Activated CD8-positive, alpha-beta T cell treated with anti-CD3 and anti-CD28 coated beads, Interleukin-2, amount 10 ng/mL, durations not matched to agents 7 days and 5 days (primary cell): ENCODE results near the gene MTX1. TPM values are rescaled to one million over a fixed set of nuclear protein-coding genes. Genes with fewer than 3 reads are reported as not detected.
"Not testable (repeated sequence)": the region's sequence is repeated elsewhere in the genome, so short reads cannot be mapped to it uniquely, and the experiment has no call there.

Experiments used
- ATAC-seq: fragments of 150-1000 bp; cut with Tn5 transposase; one replicate; pipeline ENCODE4 v1.10.0; 2021; ENCODE audit warnings: moderate library complexity
- CTCF ChIA-PET: fragments of 350-600 bp; sonication (Branson Sonifier 250); formaldehyde crosslinking; loops from one replicate; lab custom pipeline; 2021; ENCODE audit warnings: antibody characterized with exemption; lab: Charles Lee
- POLR2A ChIA-PET: fragments of 350-600 bp; sonication (Branson Sonifier 250); formaldehyde crosslinking; loops from one replicate; lab custom pipeline; 2021; ENCODE audit warnings: antibody characterized with exemption; lab: Charles Lee
- DNase-seq: peaks from one replicate; pipeline ENCODE4 v3.0.0-alpha.2; 2020
- H3K27ac Mint-ChIP-seq: one replicate; pipeline ENCODE4 v1.8.0; 2021; ENCODE audit warnings: mild to moderate bottlenecking, mixed read lengths
- H3K27me3 Mint-ChIP-seq: one replicate; pipeline ENCODE4 v1.8.0; 2021; ENCODE audit warnings: low read depth, mixed read lengths
- H3K36me3 Mint-ChIP-seq: one replicate; pipeline ENCODE4 v1.8.0; 2021; ENCODE audit warnings: low read depth, mixed read lengths
- H3K4me1 Mint-ChIP-seq: one replicate; pipeline ENCODE4 v1.8.0; 2021; ENCODE audit warnings: low read depth, mixed read lengths
- H3K4me3 Mint-ChIP-seq: one replicate; pipeline ENCODE4 v1.8.0; 2021; ENCODE audit warnings: mild to moderate bottlenecking, mixed read lengths
- H3K9me3 Mint-ChIP-seq: one replicate; pipeline ENCODE4 v1.8.0; 2022; ENCODE audit warnings: mixed read lengths; ENCODE audit not compliant: insufficient read depth
- total RNA-seq, 2 experiments: library from RNA; stranded (reverse); gene quantifications; one replicate each; pipeline ENCODE4 v1.2.3, GENCODE V29; 2021

The MTX1 gene
- total RNA-seq, 2 experiments from 2014 or later: 43.0 to 46.3 TPM

DNA sequence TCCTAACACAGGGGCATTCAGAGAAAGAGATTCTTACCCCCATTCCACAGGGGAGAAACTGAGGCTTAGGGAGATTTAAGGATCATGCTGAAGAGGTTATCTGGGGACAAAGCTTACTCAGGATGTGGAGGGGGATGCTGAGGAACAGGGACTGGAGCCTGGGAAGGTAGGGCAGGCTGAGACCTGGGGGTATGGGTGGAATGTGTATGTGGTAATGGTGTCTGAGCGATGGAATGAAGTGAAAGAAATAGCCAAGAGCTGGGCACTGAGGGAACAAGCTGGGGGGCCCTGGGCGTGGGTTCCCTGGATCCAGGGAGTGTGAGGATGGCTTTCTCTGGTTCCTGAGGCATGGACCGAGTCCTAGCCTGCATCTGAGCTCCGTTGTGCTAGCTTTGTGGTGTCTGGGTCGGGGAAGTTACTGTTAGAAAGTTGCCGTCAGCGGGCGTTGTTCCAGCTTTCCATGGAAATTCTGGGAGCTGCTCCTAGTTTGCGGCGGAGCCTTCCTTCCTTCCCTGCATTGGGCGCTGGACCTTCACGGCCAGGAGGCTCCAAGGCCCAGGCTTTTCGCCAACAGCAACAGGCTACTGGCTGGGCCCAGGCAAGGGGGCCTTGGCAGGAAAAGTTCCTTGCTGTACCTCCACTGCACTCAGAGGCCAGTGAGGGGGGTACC lies 3.0 kb downstream of the MTX1 start:
- H3K27ac Mint-ChIP-seq, DNase-seq, H3K4me3 Mint-ChIP-seq, ATAC-seq, H3K36me3 Mint-ChIP-seq, CTCF ChIA-PET, H3K27me3 Mint-ChIP-seq, H3K9me3 Mint-ChIP-seq, POLR2A ChIA-PET: not testable (repeated sequence)
- peaks cover 34% of the 10 kb centered on the region for H3K4me1 Mint-ChIP-seq

DNA sequence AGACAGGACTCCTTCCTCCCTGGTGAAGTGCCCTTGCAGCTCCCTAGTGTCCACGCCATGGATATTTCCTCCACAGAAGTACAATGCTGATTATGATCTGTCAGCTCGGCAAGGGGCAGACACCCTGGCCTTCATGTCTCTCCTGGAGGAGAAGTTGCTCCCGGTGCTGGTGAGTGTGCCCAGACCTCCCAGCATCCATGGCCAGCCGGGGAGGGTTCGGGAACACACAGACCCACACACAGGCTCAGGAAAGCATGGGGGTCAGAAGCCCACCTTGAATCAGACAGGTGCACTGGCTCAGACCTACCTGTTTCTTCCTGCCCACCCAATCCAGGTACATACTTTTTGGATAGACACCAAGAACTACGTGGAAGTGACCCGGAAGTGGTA lies 3.6 kb downstream of the MTX1 start:
- H3K4me1 Mint-ChIP-seq: peaks cover 30% of the 10 kb centered on the region
- H3K9me3 Mint-ChIP-seq, DNase-seq, POLR2A ChIA-PET, H3K27me3 Mint-ChIP-seq, H3K36me3 Mint-ChIP-seq, ATAC-seq, CTCF ChIA-PET, H3K27ac Mint-ChIP-seq, H3K4me3 Mint-ChIP-seq: not testable (repeated sequence)

DNA sequence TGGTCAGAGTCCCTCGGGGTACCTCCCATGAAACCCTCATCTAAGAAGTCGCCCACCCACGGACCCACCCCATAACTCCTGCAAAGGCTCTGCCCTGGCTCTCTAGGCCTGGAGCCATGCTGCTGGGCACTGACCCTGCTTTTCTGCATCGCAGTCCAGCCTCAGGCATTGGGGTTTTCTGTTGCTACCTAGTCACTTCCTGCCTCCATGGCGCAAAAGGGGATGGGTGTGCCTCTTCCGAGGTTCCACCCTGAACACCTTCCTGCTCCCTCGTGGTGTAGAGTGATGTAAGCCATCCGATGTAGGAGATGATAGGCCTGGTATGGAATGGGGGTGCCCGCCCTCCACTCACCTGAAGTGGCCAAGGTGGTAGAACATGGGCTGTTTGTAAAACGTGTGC lies 6.2 kb downstream of the MTX1 start:
- CTCF ChIA-PET: interaction anchor here (1.9 kb wide), 1 partner anchor 8 kb away, joined by 5 read pairs; no protein-coding TSS in a partner anchor
- H3K27me3 Mint-ChIP-seq, ATAC-seq, H3K4me3 Mint-ChIP-seq, H3K9me3 Mint-ChIP-seq, POLR2A ChIA-PET, DNase-seq: not testable (repeated sequence)
- Mint-ChIP-seq H3K36me3 (peaks cover 11% of the 10 kb centered on the region), H3K4me1 (peaks cover 27% of the 10 kb centered on the region), H3K27ac (peak overlapping the region; percentile 23)

DNA sequence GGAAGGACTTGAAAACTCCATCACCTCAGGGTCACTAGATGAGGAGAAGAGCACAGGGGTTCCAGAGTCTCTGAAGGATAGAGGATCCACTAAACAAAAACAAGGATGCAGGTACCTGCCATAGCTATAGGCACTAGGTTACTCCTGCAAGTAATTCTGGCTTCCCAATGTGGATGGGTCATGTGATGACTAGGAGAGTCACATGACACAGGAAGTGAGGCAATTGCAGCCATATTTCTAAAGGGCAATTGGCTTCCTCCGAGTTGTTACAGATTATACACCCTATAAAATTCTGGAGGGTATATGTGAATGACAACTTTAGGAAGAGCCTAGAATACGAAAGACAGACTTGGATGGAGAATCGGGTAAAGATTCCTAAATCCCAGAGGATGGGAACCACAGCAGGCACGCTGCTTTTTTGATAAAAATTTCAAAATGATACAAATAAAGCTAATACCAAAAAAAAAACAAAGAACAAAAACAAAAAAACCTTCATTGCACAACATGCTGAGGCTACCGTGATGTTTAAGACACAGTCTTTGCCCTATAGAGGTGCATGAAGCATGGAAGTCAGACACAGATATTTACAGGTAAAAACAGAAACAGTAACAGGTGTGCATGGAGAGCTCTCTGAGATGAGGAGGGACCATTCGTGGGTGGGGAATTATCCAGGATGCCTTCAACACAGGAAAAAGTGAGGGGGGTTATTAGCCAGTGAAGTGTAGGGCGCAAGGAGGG lies 10.5 kb downstream of the MTX1 start:
- POLR2A ChIA-PET: interaction anchor here (0.6 to 1.0 kb wide), 3 partner anchors 8 to 44 kb away, joined by 3 to 6 read pairs (median 3); no protein-coding TSS in a partner anchor
- Mint-ChIP-seq H3K36me3 (peaks cover 13% of the 10 kb centered on the region), H3K9me3 (no peaks in the 10 kb centered on the region), H3K27ac (peak overlapping the region; percentile 89), H3K4me3 (no peak overlapping the region), H3K4me1 (peaks cover 35% of the 10 kb centered on the region), H3K27me3 (no peaks in the 10 kb centered on the region)
- DNase-seq (peak; percentile 53), ATAC-seq (peak; percentile 8)
- CTCF ChIA-PET: interaction anchor here (0.9 to 2.5 kb wide), 7 partner anchors 8 to 127 kb away, joined by 3 to 15 read pairs (median 3); partner anchors contain the start of genes KRTCAP2, MTX1 and THBS3

- DNase-seq (peak; percentile 54), ATAC-seq (peak; percentile 58)
- Mint-ChIP-seq H3K36me3 (peaks cover 16% of the 10 kb centered on the region), H3K4me3 (no peak overlapping the region), H3K27ac (peak overlapping the region; percentile 89), H3K4me1 (peaks cover 37% of the 10 kb centered on the region), H3K9me3 (no peaks in the 10 kb centered on the region), H3K27me3 (no peaks in the 10 kb centered on the region)
- POLR2A ChIA-PET: interaction anchor here (0.6 to 1.0 kb wide), 3 partner anchors 8 to 45 kb away, joined by 3 to 6 read pairs (median 3); no protein-coding TSS in a partner anchor
- CTCF ChIA-PET: interaction anchor here (1.0 to 2.5 kb wide), 5 partner anchors 12 to 128 kb away, joined by 3 to 15 read pairs (median 4); partner anchors contain the start of genes MTX1 and THBS3
Measured at GRCh38 chr1:155219592-155220031, 11.1 kb downstream of the MTX1 start.

DNA sequence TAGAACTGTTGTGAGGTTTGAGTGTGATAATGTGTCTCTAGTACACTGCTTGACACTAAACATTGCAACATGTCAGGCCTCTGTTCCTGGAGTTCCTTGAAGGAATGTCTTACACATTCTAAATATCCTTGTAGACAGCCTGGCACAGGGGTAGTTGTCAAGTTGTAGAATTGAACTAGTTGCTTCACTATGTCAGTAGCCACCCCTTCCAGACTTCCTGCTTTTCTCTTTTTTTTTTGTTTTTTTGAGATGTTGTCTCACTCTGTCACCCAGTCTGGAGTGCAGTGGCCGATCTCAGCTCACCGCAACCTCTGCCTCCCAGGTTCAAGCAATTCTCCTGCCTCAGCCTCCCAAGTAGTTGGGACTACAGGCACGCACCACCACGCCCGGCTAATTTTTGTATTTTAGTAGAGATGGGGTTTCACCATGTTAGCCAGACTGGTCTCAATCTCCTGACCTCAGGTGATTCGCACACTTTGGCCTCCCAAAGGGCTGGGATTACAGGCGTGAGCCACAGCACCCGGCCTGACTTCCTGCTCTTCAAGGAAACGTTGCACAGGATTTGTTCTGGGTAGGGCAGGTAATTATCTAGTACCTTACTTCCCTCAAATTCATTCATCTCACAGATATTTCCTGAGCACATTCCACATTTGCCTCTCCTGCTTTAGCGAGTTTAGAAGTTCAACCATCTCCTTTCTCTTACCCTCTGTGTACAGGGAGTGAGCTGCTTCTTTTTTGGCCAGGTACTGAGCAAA lies 11.9 kb downstream of the MTX1 start:
- DNase-seq, H3K9me3 Mint-ChIP-seq: not testable (repeated sequence)
- CTCF ChIA-PET: interaction anchor here (1.1 to 1.5 kb wide), 2 partner anchors 30 to 43 kb away, joined by 3 to 4 read pairs; no protein-coding TSS in a partner anchor

GRCh38 chr1:155223047-155223446 lies 14.6 kb downstream of the MTX1 start:
- Mint-ChIP-seq H3K27ac (no peak overlapping the region), H3K27me3 (no peaks in the 10 kb centered on the region), H3K4me1 (peaks cover 53% of the 10 kb centered on the region), H3K4me3 (no peak overlapping the region), H3K36me3 (peaks cover 15% of the 10 kb centered on the region), H3K9me3 (no peaks in the 10 kb centered on the region)
- POLR2A ChIA-PET: interaction anchor here (1.1 kb wide), 1 partner anchor 21 kb away, joined by 3 read pairs; no protein-coding TSS in a partner anchor
- CTCF ChIA-PET: interaction anchor here (1.1 to 6.6 kb wide), 6 partner anchors 16 to 50 kb away, joined by 3 to 134 read pairs (median 4); partner anchors contain the start of genes KRTCAP2, MTX1 and THBS3
- ATAC-seq (no peak), DNase-seq (no peak)

More for the DNA sequence above, 11.9 kb downstream of the MTX1 start:
- H3K27me3 Mint-ChIP-seq, ATAC-seq, H3K4me3 Mint-ChIP-seq: not testable (repeated sequence)
- peaks cover 37% of the 10 kb centered on the region for H3K4me1 Mint-ChIP-seq
- peak overlapping the region; percentile 89 for H3K27ac Mint-ChIP-seq
- peaks cover 14% of the 10 kb centered on the region for H3K36me3 Mint-ChIP-seq
- POLR2A ChIA-PET: interaction anchor here (1.0 kb wide), 1 partner anchor 23 kb away, joined by 3 read pairs; no protein-coding TSS in a partner anchor

GRCh38 chr1:155225404-155225759 lies 16.9 kb downstream of the MTX1 start:
- ATAC-seq, H3K27me3 Mint-ChIP-seq, H3K9me3 Mint-ChIP-seq, DNase-seq: not testable (repeated sequence)
- Mint-ChIP-seq H3K4me1 (peaks cover 40% of the 10 kb centered on the region), H3K4me3 (peak overlapping the region; percentile 91), H3K27ac (peak overlapping the region; percentile 94), H3K36me3 (peaks cover 12% of the 10 kb centered on the region)
- ChIA-PET POLR2A (interaction anchor here (0.7 kb wide), 1 partner anchor 19 kb away, joined by 3 read pairs; no protein-coding TSS in a partner anchor), CTCF (interaction anchor here (0.9 to 6.6 kb wide), 6 partner anchors 18 to 52 kb away, joined by 3 to 134 read pairs (median 15); partner anchors contain the start of genes KRTCAP2, MTX1 and THBS3)

DNA sequence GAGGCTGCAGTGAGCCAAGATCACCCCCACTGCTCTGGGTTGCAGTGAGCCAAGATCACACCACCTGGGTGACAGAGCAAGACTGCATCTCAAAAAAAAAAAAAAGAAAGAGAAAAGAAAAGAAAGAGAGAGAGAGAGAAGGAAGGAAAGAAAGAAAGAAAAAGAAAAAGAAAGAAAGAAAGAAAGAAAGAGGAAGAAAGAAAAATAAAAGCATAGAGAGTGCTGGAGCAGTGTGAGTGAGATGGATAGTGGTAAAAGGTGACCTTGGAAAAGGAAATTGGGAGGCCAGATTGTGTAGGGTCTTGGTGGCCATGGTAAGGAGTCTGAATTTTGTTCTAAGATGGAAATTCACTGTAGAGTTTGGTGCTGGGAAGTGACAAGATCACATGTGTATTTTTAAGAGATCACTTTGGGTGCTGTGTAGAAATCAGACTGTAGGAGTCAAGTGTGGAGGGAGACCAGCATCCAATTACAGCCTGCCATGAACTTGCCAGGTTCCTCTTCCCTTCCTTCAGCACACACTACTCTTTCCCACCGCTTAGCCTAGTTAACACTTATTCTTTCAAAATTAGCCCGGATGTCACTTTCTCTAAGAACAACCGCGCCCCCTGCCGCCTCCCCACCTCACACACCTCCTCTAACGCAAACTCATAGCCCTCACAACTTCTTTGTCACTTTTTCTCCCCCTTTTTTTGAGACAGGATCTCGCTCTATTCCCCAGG lies 17.9 kb downstream of the MTX1 start:
- Mint-ChIP-seq H3K4me1 (peaks cover 33% of the 10 kb centered on the region), H3K27me3 (no peaks in the 10 kb centered on the region), H3K27ac (peak overlapping the region; percentile 94), H3K4me3 (peak overlapping the region; percentile 91), H3K36me3 (peaks cover 12% of the 10 kb centered on the region), H3K9me3 (no peaks in the 10 kb centered on the region)
- peak; percentile 90 for DNase-seq
- ChIA-PET POLR2A (interaction anchor here (0.6 to 3.0 kb wide), 10 partner anchors 14 to 567 kb away, joined by 4 to 39 read pairs (median 6); partner anchors contain the start of genes MTX1 and THBS3), CTCF (interaction anchor here (0.7 to 6.6 kb wide), 16 partner anchors 8 to 519 kb away, joined by 3 to 134 read pairs (median 6); partner anchors contain the start of genes KRTCAP2, MTX1 and THBS3)
- peak; percentile 62 for ATAC-seq

GRCh38 chr1:155226910-155227260 lies 18.4 kb downstream of the MTX1 start:
- CTCF ChIA-PET: interaction anchor here (0.7 to 6.6 kb wide), 16 partner anchors 9 to 518 kb away, joined by 3 to 134 read pairs (median 4); partner anchors contain the start of genes KRTCAP2, MTX1 and THBS3
- no peaks in the 10 kb centered on the region for H3K9me3 Mint-ChIP-seq
- ATAC-seq: peak; percentile 45
- no peaks in the 10 kb centered on the region for H3K27me3 Mint-ChIP-seq
- H3K36me3 Mint-ChIP-seq: peaks cover 12% of the 10 kb centered on the region
- H3K4me3 Mint-ChIP-seq: peak overlapping the region; percentile 91
- peak overlapping the region; percentile 94 for H3K27ac Mint-ChIP-seq
- DNase-seq: peak; percentile 70
- peaks cover 33% of the 10 kb centered on the region for H3K4me1 Mint-ChIP-seq
- POLR2A ChIA-PET: interaction anchor here (0.6 to 3.0 kb wide), 11 partner anchors 8 to 567 kb away, joined by 3 to 39 read pairs (median 5); partner anchors contain the start of genes MTX1 and THBS3
